ENCODE data around the gene SEC14L3. TPM values are rescaled to one million over a fixed set of nuclear protein-coding genes. Genes with fewer than 3 reads are reported as not detected.

SEC14L3 gene
- total and polyA plus RNA-seq, 2 of the 13 experiments (the other 11 are each of a cell fraction or from before 2014, with no cell fraction given), result not detected

- TF ChIP-seq AHDC1 (CRISPR knock-in tag; IDR thresholded peaks at IDR 0.05; ENCODE audit: borderline replicate concordance) (no peak; the same call in 1 of the 2 replicates), MXD1 (CRISPR knock-in tag; IDR thresholded peaks at IDR 0.05) (peak; percentile 90), ZKSCAN1 (IDR thresholded peaks at IDR 0.05; ENCODE audit: low read length) (no peak), PCBP1 (IDR thresholded peaks at IDR 0.05; ENCODE audit: borderline replicate concordance, low read depth, low read length) (0 out of 2 replicates have a peak, but pooled peaks have one; percentile 42), RXRA (CRISPR knock-in tag; IDR thresholded peaks at IDR 0.05) (peak; percentile 55; the same call in 1 of the 2 replicates), ZNF589 (CRISPR knock-in tag; conservative IDR thresholded peaks at IDR 0.05) (no peak; the same call in 1 of the 2 replicates), MXD4 (CRISPR knock-in tag; IDR thresholded peaks at IDR 0.05) (no peak), CERS6 (CRISPR knock-in tag; IDR thresholded peaks at IDR 0.05) (peak; percentile 50; the same call in 1 of the 2 replicates), ZBTB3 (CRISPR knock-in tag; IDR thresholded peaks at IDR 0.05; ENCODE audit: borderline replicate concordance, low read depth) (0 out of 2 replicates have a peak, but pooled peaks have one; percentile 8), NFE2 (CRISPR knock-in tag; IDR thresholded peaks at IDR 0.05) (no peak), ZFY (CRISPR knock-in tag; IDR thresholded peaks at IDR 0.05) (peak; percentile 96), BRF2 (CRISPR knock-in tag; IDR thresholded peaks at IDR 0.05) (peak; percentile 76; the same call in 1 of the 2 replicates), PATZ1 (CRISPR knock-in tag; IDR thresholded peaks at IDR 0.05) (peak; percentile 93), ZNF24 (IDR thresholded peaks at IDR 0.05) (no peak), ZNF776 (CRISPR knock-in tag; IDR thresholded peaks at IDR 0.05) (peak; percentile 81; the same call in 1 of the 2 replicates), KMT2B (CRISPR knock-in tag; IDR thresholded peaks at IDR 0.05) (no peak), ZNF878 (CRISPR knock-in tag; IDR thresholded peaks at IDR 0.05) (peak; percentile 80; the same call in 1 of the 2 replicates), E2F5 (CRISPR knock-in tag; conservative IDR thresholded peaks at IDR 0.05) (peak; percentile 71)
These were observed 48.4 kb downstream of the SEC14L3 start (continued) for GRCh38 chr22:30423301-30423958.

All from HepG2 (cell line).